ENCODE results near the gene ITGAX. TPM values are rescaled to one million over a fixed set of nuclear protein-coding genes. Genes with fewer than 3 reads are reported as not detected.

The ITGAX gene
- total and polyA plus RNA-seq, 2 experiments from 2014 or later, result not detected

DNA sequence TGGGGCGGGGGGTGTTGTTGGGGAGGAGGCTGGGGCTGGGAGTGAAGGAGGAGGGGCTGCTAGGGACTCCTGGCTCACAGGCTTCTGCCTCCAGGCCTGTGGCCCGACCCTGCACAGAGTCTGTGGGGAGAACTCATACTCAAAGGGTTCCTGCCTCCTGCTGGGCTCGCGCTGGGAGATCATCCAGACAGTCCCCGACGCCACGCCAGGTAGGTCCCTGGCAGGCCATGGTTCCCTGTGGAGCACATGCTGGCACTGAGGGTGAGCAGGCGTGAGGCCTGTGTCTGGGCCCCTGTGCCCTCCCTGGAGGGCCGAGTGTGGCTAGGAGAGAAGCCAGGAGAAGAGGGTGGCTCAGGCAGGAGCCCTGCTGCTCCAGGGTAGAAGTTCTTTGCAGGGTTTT, 42.7 kb downstream of the ITGAX start:
- Histone ChIP-seq H4K20me1 (ENCODE audit: insufficient read depth) (no peaks in the 10 kb centered on the region), H3K4me3 (no peak overlapping the region), H3K9ac (no peak overlapping the region), H3K36me3 (ENCODE audit: low read depth) (no peaks in the 10 kb centered on the region), H3K27ac (no peak overlapping the region), H3K4me2 (ENCODE audit: unreplicated experiment) (no peak overlapping the region), H3K9me2 (ENCODE audit: insufficient read depth) (no peaks in the 10 kb centered on the region), H3K27me3 (replicated peaks; ENCODE audit: insufficient read depth) (no peaks in the 10 kb centered on the region), H2AFZ (no peak overlapping the region), H3K79me2 (ENCODE audit: insufficient read depth) (no peaks in the 10 kb centered on the region), H3K4me1 (ENCODE audit: insufficient read depth) (peaks cover 4% of the 10 kb centered on the region), H3K9me3 (ENCODE audit: low read depth) (no peaks in the 10 kb centered on the region), H3F3A (ENCODE audit: insufficient read depth) (0 out of 2 replicates have a peak, but pooled peaks cover under 1% of the 10 kb centered on the region)
- no peak for DNase-seq
- in situ Hi-C loops (cut with MboI), result no loop called here
- 63 to 72% methylated on average over 8 to 9 of the region's 9 CpGs for WGBS, 2 experiments (ENCODE audit: low coverage in 1 of 2, low lambda C conversion rate in 2 of 2, missing lambda C conversion rate in 2 of 2)
- TF ChIP-seq EZH2phosphoT487 (IDR thresholded peaks at IDR 0.05; ENCODE audit: insufficient read depth, low read depth) (no peak), EZH2 (IDR thresholded peaks at IDR 0.05; ENCODE audit: insufficient read depth, poor library complexity, severe bottlenecking) (no peak)

DNA sequence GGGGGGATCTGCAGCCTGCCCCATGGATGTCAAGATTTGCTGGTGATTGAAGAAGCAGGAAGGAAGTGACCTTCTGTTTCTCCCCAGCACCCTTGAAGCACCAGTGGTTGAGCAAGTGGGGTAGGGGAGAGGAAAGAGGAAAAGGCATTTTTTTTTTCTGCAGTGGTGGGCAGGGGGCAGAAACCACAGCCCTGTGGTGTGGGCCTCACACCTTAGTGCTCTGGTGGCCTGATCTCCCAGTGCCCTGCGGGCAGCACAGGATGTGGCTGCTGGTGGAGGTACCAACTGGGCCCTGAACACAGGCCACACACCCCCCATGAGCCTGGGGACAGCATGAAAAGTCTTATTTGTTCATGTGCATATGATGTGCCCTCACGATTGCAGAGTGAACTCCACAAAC, 45.2 kb downstream of the ITGAX start:
- Histone ChIP-seq H3K36me3 (ENCODE audit: low read depth) (no peaks in the 10 kb centered on the region), H3K4me3 (no peak overlapping the region), H4K20me1 (ENCODE audit: insufficient read depth) (no peaks in the 10 kb centered on the region), H3K79me2 (ENCODE audit: insufficient read depth) (no peaks in the 10 kb centered on the region), H3K27ac (no peak overlapping the region), H3K9ac (no peak overlapping the region), H3K9me2 (ENCODE audit: insufficient read depth) (no peaks in the 10 kb centered on the region), H3K4me1 (ENCODE audit: insufficient read depth) (peaks cover 10% of the 10 kb centered on the region), H3K4me2 (ENCODE audit: unreplicated experiment) (no peak overlapping the region), H3F3A (ENCODE audit: insufficient read depth) (0 out of 2 replicates have a peak, but pooled peaks cover 5% of the 10 kb centered on the region), H2AFZ (no peak overlapping the region), H3K9me3 (ENCODE audit: low read depth) (no peaks in the 10 kb centered on the region), H3K27me3 (replicated peaks; ENCODE audit: insufficient read depth) (no peaks in the 10 kb centered on the region)
- TF ChIP-seq EZH2phosphoT487 (IDR thresholded peaks at IDR 0.05; ENCODE audit: insufficient read depth, low read depth), result no peak
- TF ChIP-seq EZH2 (IDR thresholded peaks at IDR 0.05; ENCODE audit: insufficient read depth, poor library complexity, severe bottlenecking), result no peak
- in situ Hi-C loops (cut with MboI), result no loop called here
- DNase-seq, result no peak
- 36 to 55% methylated on average over 2 of the region's 2 CpGs for WGBS, 2 experiments (ENCODE audit: low coverage in 1 of 2, low lambda C conversion rate in 2 of 2, missing lambda C conversion rate in 2 of 2)

DNA sequence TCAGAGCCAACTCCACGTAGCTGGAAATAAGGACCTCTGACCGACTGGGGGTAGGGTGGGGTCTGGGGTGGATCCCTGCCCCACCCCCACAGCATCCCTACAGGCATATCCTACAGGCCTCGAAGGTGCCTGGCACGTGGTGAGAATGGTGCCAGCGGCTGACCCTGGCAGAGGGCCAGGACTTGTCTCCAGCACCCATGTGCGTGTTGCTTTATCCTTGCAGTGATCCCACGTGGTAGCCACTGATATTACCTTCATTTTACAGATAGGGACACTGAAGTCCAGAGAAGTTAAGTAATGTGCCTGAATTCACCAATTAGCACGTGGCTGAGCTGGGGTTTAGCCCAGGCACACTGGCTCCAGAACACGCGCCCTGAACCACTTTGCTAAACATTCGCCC, 46.5 kb downstream of the ITGAX start:
- no peaks in the 10 kb centered on the region for H3K79me2 ChIP-seq (ENCODE audit: insufficient read depth)
- H3K9ac ChIP-seq, result no peak overlapping the region
- H3K9me3 ChIP-seq (ENCODE audit: low read depth), result no peaks in the 10 kb centered on the region
- 41 to 43% methylated on average over 11 of the region's 11 CpGs for WGBS, 2 experiments (ENCODE audit: low coverage in 1 of 2, low lambda C conversion rate in 2 of 2, missing lambda C conversion rate in 2 of 2)
- H4K20me1 ChIP-seq (ENCODE audit: insufficient read depth), result no peaks in the 10 kb centered on the region
- no peak overlapping the region for H3K4me3 ChIP-seq
- H3K4me1 ChIP-seq (ENCODE audit: insufficient read depth), result peaks cover 10% of the 10 kb centered on the region
- no peaks in the 10 kb centered on the region for H3K27me3 ChIP-seq (replicated peaks; ENCODE audit: insufficient read depth)
- H3F3A ChIP-seq (ENCODE audit: insufficient read depth), result 0 out of 2 replicates have a peak, but pooled peaks cover 5% of the 10 kb centered on the region
- in situ Hi-C loops (cut with MboI), result no loop called here
- no peak overlapping the region for H3K4me2 ChIP-seq (ENCODE audit: unreplicated experiment)
- no peaks in the 10 kb centered on the region for H3K36me3 ChIP-seq (ENCODE audit: low read depth)
- TF ChIP-seq EZH2 (IDR thresholded peaks at IDR 0.05; ENCODE audit: insufficient read depth, poor library complexity, severe bottlenecking) (no peak), EZH2phosphoT487 (IDR thresholded peaks at IDR 0.05; ENCODE audit: insufficient read depth, low read depth) (no peak)
- no peak overlapping the region for H3K27ac ChIP-seq
- H2AFZ ChIP-seq, result no peak overlapping the region
- DNase-seq, result no peak
- H3K9me2 ChIP-seq (ENCODE audit: insufficient read depth), result no peaks in the 10 kb centered on the region

DNA sequence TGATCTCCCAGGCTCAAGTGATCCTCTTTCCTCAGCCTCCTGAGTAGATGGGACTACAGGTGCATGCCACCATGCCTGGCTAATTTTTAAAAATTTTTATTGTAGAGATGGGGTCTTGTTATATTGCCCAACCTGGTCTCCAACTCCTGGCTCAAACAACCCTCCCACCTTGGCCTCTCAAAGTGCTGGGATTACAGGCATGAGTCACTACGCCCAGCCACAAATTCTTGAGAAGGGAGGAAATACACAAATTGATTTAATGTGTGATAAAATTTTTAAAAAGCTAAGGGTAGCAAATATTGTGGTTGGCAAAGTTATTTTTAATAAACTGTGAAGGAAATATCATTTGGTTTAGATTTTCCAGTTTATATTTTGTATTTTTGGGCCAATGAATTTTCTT, 47.7 kb downstream of the ITGAX start:
- Histone ChIP-seq H3F3A (ENCODE audit: insufficient read depth) (0 out of 2 replicates have a peak, but pooled peaks cover 5% of the 10 kb centered on the region), H3K9ac (no peak overlapping the region), H2AFZ (no peak overlapping the region), H3K36me3 (ENCODE audit: low read depth) (no peaks in the 10 kb centered on the region), H3K4me3 (no peak overlapping the region), H3K9me2 (ENCODE audit: insufficient read depth) (no peaks in the 10 kb centered on the region), H3K4me2 (ENCODE audit: unreplicated experiment) (peak overlapping the region; percentile 20), H3K27me3 (replicated peaks; ENCODE audit: insufficient read depth) (no peaks in the 10 kb centered on the region), H3K4me1 (ENCODE audit: insufficient read depth) (peaks cover 10% of the 10 kb centered on the region), H4K20me1 (ENCODE audit: insufficient read depth) (no peaks in the 10 kb centered on the region), H3K79me2 (ENCODE audit: insufficient read depth) (no peaks in the 10 kb centered on the region), H3K9me3 (ENCODE audit: low read depth) (no peaks in the 10 kb centered on the region), H3K27ac (no peak overlapping the region)
- WGBS, 2 experiments (ENCODE audit: low coverage in 1 of 2, low lambda C conversion rate in 2 of 2, missing lambda C conversion rate in 2 of 2), result 21 to 24% methylated on average over 1 of the region's 1 CpG
- in situ Hi-C loops (cut with MboI), result no loop called here
- TF ChIP-seq EZH2 (IDR thresholded peaks at IDR 0.05; ENCODE audit: insufficient read depth, poor library complexity, severe bottlenecking), result no peak
- no peak for TF ChIP-seq EZH2phosphoT487 (IDR thresholded peaks at IDR 0.05; ENCODE audit: insufficient read depth, low read depth)
- peak; percentile 58 for DNase-seq

Data from GM23248 (cell line).